H9 (cell line): ENCODE measurements around the gene CUBN. TPM values are rescaled to one million over a fixed set of nuclear protein-coding genes. Genes with fewer than 3 reads are reported as not detected.

Experiments
- DNase-seq: peaks from one replicate; pipeline ENCODE4 v3.0.0-alpha.2; 2017
- H2AFZ ChIP-seq: one replicate; pipeline ENCODE4 v1.6.1; 2013; ENCODE audit warnings: mild to moderate bottlenecking, low read length, control low read depth, moderate library complexity
- H2AK5ac ChIP-seq: 2 replicates; pipeline ENCODE4 v1.6.1; 2013; ENCODE audit warnings: low read length, control low read depth, mixed read lengths; ENCODE audit not compliant: insufficient read length
- H2BK120ac ChIP-seq: one replicate; pipeline ENCODE4 v1.6.1; 2013; ENCODE audit warnings: low read depth, mild to moderate bottlenecking, low read length, control low read depth, inconsistent platforms; ENCODE audit not compliant: poor library complexity, severe bottlenecking
- H2BK12ac ChIP-seq: 2 replicates; pipeline ENCODE4 v1.6.1; 2013; ENCODE audit warnings: low read length, control low read depth, mixed read lengths, low read depth; ENCODE audit not compliant: insufficient read length
- H2BK15ac ChIP-seq: 2 replicates; pipeline ENCODE4 v1.6.1; 2013; ENCODE audit warnings: low read depth, low read length, control low read depth
- H2BK20ac ChIP-seq: one replicate; pipeline ENCODE4 v1.6.1; 2013; ENCODE audit warnings: low read depth, mild to moderate bottlenecking, low read length, control low read depth, inconsistent platforms; ENCODE audit not compliant: poor library complexity, severe bottlenecking
- H2BK5ac ChIP-seq: 2 replicates; pipeline ENCODE4 v1.6.1; 2013; ENCODE audit warnings: low read length, control low read depth, mixed read lengths; ENCODE audit not compliant: insufficient read length
- H3K14ac ChIP-seq: 2 replicates; pipeline ENCODE4 v1.6.1; 2013; ENCODE audit warnings: low read length, control low read depth; ENCODE audit not compliant: insufficient read depth
- H3K18ac ChIP-seq: 2 replicates; pipeline ENCODE4 v1.6.1; 2013; ENCODE audit warnings: low read depth, mild to moderate bottlenecking, mixed read lengths, low read length, control low read depth; ENCODE audit not compliant: insufficient read length
- H3K23ac ChIP-seq: 2 replicates; pipeline ENCODE4 v1.6.1; 2013; ENCODE audit warnings: low read length, control low read depth, mixed read lengths, low read depth; ENCODE audit not compliant: insufficient read length
- H3K23me2 ChIP-seq: 2 replicates; pipeline ENCODE4 v1.6.1; 2013; ENCODE audit warnings: low read depth, mild to moderate bottlenecking, mixed read lengths, low read length, control low read depth; ENCODE audit not compliant: insufficient read length, poor library complexity, severe bottlenecking
- H3K27ac ChIP-seq: 2 replicates; pipeline ENCODE4 v1.5.1; 2013; ENCODE audit warnings: low read length, control low read depth, mixed read lengths, low read depth; ENCODE audit not compliant: insufficient read length
- H3K27me3 ChIP-seq: 2 replicates; pipeline ENCODE4 v1.6.1; 2013; ENCODE audit warnings: low read length, control low read depth, inconsistent platforms; ENCODE audit not compliant: insufficient read depth
- H3K4ac ChIP-seq: 2 replicates; pipeline ENCODE4 v1.6.1; 2013; ENCODE audit warnings: low read depth, mild to moderate bottlenecking, control low read depth, inconsistent platforms, low read length, moderate library complexity
- H3K4me1 ChIP-seq: 2 replicates; pipeline ENCODE4 v1.6.1; 2013; ENCODE audit warnings: low read length, control low read depth, inconsistent platforms; ENCODE audit not compliant: insufficient read depth
- H3K4me2 ChIP-seq: 2 replicates; pipeline ENCODE4 v1.6.1; 2013; ENCODE audit warnings: low read length, control low read depth, mixed read lengths; ENCODE audit not compliant: insufficient read length, insufficient read depth
- H3K56ac ChIP-seq: 2 replicates; pipeline ENCODE4 v1.6.1; 2013; ENCODE audit warnings: low read depth, mild to moderate bottlenecking, mixed read lengths, low read length, control low read depth; ENCODE audit not compliant: insufficient read length
- H3K79me1 ChIP-seq: 2 replicates; pipeline ENCODE4 v1.6.1; 2013; ENCODE audit warnings: low read depth, mild to moderate bottlenecking, moderate library complexity, low read length, control low read depth, inconsistent platforms; ENCODE audit not compliant: insufficient read depth, poor library complexity, severe bottlenecking
- H3K79me2 ChIP-seq: 2 replicates; pipeline ENCODE4 v1.6.1; 2013; ENCODE audit warnings: low read length, control low read depth, inconsistent platforms; ENCODE audit not compliant: insufficient read depth
- H3K9ac ChIP-seq: 2 replicates; pipeline ENCODE4 v1.6.1; 2013; ENCODE audit warnings: low read length, control low read depth, mixed read lengths; ENCODE audit not compliant: insufficient read length; ENCODE audit errors: extremely low read depth
- H3K9me3 ChIP-seq: one replicate; pipeline ENCODE4 v1.6.1; 2013; ENCODE audit warnings: low read depth, low read length, inconsistent platforms; ENCODE audit not compliant: control insufficient read depth
- H3T11ph ChIP-seq: one replicate; pipeline ENCODE4 v1.6.1; 2013; ENCODE audit warnings: mild to moderate bottlenecking, low read length, control low read depth, inconsistent platforms
- H4K20me1 ChIP-seq: one replicate; pipeline ENCODE4 v1.6.1; 2013; ENCODE audit not compliant: control insufficient read depth, insufficient read length, insufficient read depth
- H4K5ac ChIP-seq: 2 replicates; pipeline ENCODE4 v1.6.1; 2013; ENCODE audit warnings: low read depth, mild to moderate bottlenecking, mixed read lengths, low read length, control low read depth; ENCODE audit not compliant: insufficient read length
- H4K8ac ChIP-seq: replicated peaks from 2 replicates; pipeline ENCODE4 v1.6.1; 2013; ENCODE audit warnings: low read length, control low read depth, mixed read lengths, low read depth; ENCODE audit not compliant: insufficient read length
- H4K91ac ChIP-seq: 2 replicates; pipeline ENCODE4 v1.6.1; 2013; ENCODE audit warnings: low read depth, mild to moderate bottlenecking, moderate library complexity, mixed read lengths, low read length, control low read depth; ENCODE audit not compliant: insufficient read length
- H3K27ac Mint-ChIP-seq, 3 experiments: 2 replicates in 2 of 3; 3 replicates in 1 of 3; pipeline ENCODE4 v1.8.0; 2020 to 2021; ENCODE audit warnings: mixed read lengths in 3 of 3, mild to moderate bottlenecking in 1 of 3, moderate library complexity in 1 of 3
- H3K27me3 Mint-ChIP-seq: 2 replicates; pipeline ENCODE4 v1.8.0; 2021; ENCODE audit warnings: low read depth, mild to moderate bottlenecking, moderate library complexity, mixed read lengths
- H3K36me3 Mint-ChIP-seq, 3 experiments: 2 replicates in 2 of 3; 3 replicates in 1 of 3; pipeline ENCODE4 v1.8.0; 2020 to 2021; ENCODE audit warnings: low read depth in 3 of 3, mixed read lengths in 3 of 3; ENCODE audit not compliant: insufficient read depth in 1 of 3
- H3K4me1 Mint-ChIP-seq, 2 experiments: 2 replicates each; pipeline ENCODE4 v1.8.0; 2020; ENCODE audit warnings: mixed read lengths in 2 of 2
- H3K4me3 Mint-ChIP-seq, 2 experiments: 2 replicates in 1 of 2; 3 replicates in 1 of 2; pipeline ENCODE4 v1.8.0; 2020 to 2021; ENCODE audit warnings: mild to moderate bottlenecking in 2 of 2, mixed read lengths in 2 of 2, moderate library complexity in 1 of 2
- H3K9me3 Mint-ChIP-seq, 2 experiments: 2 replicates in 1 of 2; 3 replicates in 1 of 2; pipeline ENCODE4 v1.8.0; 2020; ENCODE audit warnings: mild to moderate bottlenecking in 2 of 2, mixed read lengths in 2 of 2, moderate library complexity in 1 of 2
- WGBS: extraction: QIAGEN DNeasy Blood & Tissue Kit; methylation state at CpG from one replicate; pipeline ENCODE4 v1.1.7; 2013; ENCODE audit warnings: missing lambda C conversion rate, low lambda C conversion rate, mixed read lengths; ENCODE audit not compliant: insufficient read length; ENCODE audit errors: extremely low coverage; 5-methylcytosine and 5-hydroxymethylcytosine counted together
- total RNA-seq: library from RNA; stranded (reverse); gene quantifications from 2 replicates; pipeline ENCODE4 v1.2.1, GENCODE V29; 2021
- TF ChIP-seq, protein P1 (sequence below): fragments of 200-600 bp; sonication (generic); conservative IDR thresholded peaks from 3 replicates; pipeline ENCODE4 v1.8.0; 2021; ENCODE audit warnings: antibody characterized with exemption, mild to moderate bottlenecking

The CUBN gene
- total RNA-seq, 1 experiment from 2014 or later, result 0.26 TPM

DNA sequence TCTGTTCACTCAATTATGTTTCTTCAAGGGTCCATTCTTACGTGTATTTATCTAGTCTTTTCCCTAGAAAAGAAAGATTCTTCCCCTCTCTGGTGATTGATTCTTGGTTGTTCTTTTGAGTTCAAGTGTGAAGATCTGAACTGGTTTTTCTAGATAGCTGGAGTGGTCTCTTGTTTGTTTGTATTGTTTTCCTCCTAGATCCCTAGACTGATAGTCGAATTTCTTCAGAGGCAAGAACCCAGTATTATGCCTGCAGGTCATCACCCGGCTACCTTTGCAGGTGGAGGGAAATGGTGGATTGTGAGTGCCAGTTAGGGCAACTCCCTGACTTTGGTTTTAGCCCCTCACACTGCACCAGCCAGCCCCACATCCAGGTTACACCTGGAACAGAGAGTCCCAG is 310.2 kb downstream of the CUBN start:
- Mint-ChIP-seq H3K9me3 (peaks cover 24 to 27% of the 10 kb centered on the region in 2 experiments), H3K27me3 (peaks cover 13% of the 10 kb centered on the region), H3K4me1 (peaks cover 9 to 14% of the 10 kb centered on the region in 2 experiments), H3K4me3 (no peak overlapping the region), H3K36me3 (peaks cover 19 to 22% (median 20%) of the 10 kb centered on the region in 3 experiments), H3K27ac (no peak overlapping the region)
- Histone ChIP-seq H3T11ph (no peak overlapping the region), H4K8ac (no peak overlapping the region), H3K18ac (no peak overlapping the region), H3K27ac (no peak overlapping the region), H3K9me3 (peaks cover 20% of the 10 kb centered on the region), H4K91ac (no peak overlapping the region), H2BK15ac (no peak overlapping the region), H4K5ac (no peak overlapping the region), H3K23me2 (peaks cover 4% of the 10 kb centered on the region), H3K23ac (no peak overlapping the region), H3K56ac (no peak overlapping the region), H2BK20ac (no peak overlapping the region), H2AFZ (no peak overlapping the region), H2BK12ac (no peak overlapping the region), H3K14ac (no peak overlapping the region), H2BK120ac (no peak overlapping the region), H4K20me1 (no peaks in the 10 kb centered on the region), H3K4me2 (no peak overlapping the region), H3K27me3 (no peaks in the 10 kb centered on the region; the same call in 1 of the 2 replicates), H3K79me1 (no peaks in the 10 kb centered on the region), H3K79me2 (no peaks in the 10 kb centered on the region), H2BK5ac (no peak overlapping the region), H3K4me1 (0 out of 2 replicates have a peak, but pooled peaks cover 2% of the 10 kb centered on the region), H3K9ac (no peak overlapping the region), H2AK5ac (no peak overlapping the region), H3K4ac (no peak overlapping the region)
- TF ChIP-seq, protein P1, sequence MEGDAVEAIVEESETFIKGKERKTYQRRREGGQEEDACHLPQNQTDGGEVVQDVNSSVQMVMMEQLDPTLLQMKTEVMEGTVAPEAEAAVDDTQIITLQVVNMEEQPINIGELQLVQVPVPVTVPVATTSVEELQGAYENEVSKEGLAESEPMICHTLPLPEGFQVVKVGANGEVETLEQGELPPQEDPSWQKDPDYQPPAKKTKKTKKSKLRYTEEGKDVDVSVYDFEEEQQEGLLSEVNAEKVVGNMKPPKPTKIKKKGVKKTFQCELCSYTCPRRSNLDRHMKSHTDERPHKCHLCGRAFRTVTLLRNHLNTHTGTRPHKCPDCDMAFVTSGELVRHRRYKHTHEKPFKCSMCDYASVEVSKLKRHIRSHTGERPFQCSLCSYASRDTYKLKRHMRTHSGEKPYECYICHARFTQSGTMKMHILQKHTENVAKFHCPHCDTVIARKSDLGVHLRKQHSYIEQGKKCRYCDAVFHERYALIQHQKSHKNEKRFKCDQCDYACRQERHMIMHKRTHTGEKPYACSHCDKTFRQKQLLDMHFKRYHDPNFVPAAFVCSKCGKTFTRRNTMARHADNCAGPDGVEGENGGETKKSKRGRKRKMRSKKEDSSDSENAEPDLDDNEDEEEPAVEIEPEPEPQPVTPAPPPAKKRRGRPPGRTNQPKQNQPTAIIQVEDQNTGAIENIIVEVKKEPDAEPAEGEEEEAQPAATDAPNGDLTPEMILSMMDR, result no peak
- no peak for DNase-seq
- no CpG with 5 or more reads among the region's 3 CpGs for WGBS
